HG02763 (cell line): ENCODE data around the gene CENPT.
A peak's percentile ranks its signal among the peaks of the same experiment; 100 is the strongest.

Experiments
- ATAC-seq: cut with Tn5 transposase; IDR thresholded peaks from one replicate; pipeline ENCODE4 v1.9.1; 2021; ENCODE audit warnings: mild to moderate bottlenecking, moderate library complexity; ENCODE audit not compliant: unreplicated experiment

The CENPT gene

DNA sequence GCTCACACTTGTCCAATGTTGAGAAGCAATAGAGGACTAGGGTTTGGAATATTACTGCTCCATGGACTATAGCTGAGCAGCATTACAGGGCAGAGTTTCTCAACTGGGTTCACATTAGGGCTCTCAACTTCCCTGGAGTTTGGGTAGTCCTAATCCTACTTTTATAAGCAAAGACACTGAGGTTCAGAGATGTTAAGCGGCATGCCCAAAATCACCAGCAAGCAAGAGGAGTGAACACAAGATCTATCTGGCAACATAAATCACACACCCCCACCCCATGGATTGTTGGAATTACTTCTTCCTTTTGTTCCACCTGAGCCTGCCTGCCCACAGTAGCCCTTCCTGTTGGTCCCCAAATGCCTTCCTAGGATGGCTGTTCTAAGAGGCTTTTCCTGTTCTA, 35.6 kb downstream of the CENPT start:
- no peak for ATAC-seq

DNA sequence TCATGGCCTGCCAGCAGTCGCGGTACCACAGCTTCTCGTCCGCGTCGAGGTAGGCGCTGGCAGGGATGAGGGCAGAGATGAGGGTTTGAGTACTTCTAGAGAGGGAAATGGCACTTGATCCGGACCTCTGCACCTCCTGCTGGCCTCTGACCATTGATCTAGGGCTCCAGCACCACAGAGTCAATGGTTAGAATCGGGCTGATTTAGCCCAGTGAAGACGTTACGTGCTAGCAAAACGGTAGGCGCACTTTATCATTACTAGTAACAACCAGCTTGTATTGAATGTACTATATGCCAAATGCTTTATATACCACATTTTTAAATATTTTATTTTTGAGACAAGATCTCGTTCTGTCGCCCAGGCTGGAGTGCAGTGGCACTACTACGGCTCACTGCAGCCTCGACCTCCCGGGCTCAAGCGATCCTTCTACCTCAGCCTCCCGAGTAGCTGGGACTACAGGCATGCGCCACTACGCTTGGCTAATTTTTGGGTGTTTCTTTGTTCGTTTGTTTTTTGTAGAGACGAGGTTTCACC, 40.3 kb downstream of the CENPT start:
- no peak for ATAC-seq

DNA sequence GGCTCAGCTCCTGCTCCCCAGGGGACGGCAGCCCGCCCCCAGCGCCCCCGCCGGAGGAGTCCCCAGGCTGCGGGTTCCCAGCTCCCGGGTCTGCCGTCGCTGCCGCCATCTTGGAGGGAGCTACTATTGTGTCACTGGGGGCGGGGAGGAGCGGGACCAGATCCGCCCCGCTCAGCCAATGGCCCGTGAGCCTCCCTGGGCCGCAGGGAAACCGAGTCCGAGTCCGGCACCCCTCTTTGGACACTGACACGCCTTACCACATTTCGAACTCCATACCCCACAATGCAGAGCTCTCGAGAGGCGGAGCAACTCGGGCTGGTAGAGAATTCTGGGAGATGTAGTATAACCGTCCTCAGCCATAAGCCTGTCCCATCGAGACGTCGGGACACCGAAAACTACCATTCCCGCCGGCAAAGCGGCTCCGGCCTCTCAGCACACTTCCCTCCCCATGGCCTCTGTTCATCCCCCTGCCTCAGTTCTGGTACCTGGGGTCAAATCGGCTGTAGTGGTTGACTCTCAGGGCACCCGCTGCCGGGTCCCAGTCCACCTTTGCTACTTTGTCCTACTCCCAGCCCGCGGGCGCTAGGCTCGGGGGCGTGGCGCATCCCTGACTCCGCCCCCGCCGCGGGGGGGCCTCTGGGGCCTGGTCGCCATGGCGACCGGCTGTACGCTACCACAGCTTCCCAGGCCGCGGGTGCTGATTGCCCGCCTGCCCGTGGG, 40.9 kb downstream of the CENPT start, which contains the start of the genes RANBP10 and TSNAXIP1:
Gene RANBP10 (minus strand): TSS at position 133 of the 720 bp plus-strand sequence. CDS start 24 bp downstream, at position 109.
Gene TSNAXIP1 (plus strand): TSS at position 462 of the 720 bp plus-strand sequence. CDS start 261 bp downstream, outside the sequence.
- ATAC-seq = peak; percentile 86

DNA sequence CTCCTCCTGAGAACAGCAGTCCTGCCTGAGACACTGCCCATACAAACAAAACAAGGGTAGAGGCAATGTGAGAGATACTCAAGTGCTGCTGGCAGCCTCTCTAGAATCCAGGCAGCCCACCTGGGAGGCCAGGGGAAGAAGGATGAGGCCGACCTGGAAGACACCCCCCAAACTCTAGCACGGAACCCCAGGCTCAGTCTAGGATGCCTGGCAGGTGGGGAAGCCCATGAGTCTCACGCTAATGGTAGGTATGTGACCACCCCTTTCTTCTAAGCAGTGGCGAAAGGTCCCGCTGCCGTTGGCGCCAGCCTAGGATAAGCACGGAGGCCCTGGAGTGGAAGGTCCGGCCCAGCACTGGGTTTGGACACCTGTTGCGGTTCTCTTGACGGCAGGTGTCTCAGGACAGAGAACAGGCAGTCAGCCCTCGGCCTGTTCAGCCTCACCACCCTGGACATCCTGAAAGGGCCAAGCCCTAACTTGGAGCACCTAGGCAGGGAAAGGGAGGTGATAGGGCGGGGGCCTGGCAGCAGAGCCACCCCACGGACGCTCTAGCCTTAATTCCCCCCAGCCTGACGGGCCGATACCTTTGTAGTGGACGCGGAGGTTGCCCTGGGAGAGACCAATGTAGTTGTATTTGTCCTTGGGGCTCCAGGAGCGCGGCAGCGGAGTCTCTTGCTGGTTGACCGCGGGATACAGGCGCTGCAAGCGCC, 41.6 kb downstream of the CENPT start:
- no peak for ATAC-seq

DNA sequence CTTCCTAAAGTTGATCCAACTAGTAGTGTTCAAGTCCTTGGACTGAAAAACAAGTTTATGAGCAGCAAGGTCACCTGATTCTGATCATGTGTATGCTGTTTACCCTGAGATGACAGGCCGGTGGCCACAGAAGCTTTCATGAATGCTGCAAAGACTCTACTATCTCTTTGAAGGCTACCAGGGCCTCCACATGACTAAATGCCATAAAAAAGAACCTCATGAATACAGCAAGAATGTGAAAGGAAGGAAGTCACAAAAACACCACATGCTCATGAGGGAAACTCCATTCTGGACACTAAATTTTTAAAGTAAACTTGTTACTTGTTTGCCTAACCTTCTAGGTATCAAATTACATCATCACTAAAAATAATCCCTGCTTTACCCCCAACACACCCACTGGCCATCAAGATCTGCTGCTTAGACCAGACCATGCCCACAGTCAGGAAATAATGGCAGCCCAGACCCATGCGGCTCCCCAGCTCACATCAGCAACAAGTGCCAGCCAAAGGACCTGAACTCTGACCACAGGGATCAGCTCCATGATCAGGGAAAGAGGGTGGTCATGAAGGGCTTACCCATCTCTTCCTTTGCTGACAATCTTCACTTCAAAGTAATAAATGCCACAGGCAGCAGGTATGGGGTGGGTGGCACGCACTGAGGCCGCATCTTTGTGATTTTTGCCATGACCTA, 42.5 kb downstream of the CENPT start:
- no peak for ATAC-seq

DNA sequence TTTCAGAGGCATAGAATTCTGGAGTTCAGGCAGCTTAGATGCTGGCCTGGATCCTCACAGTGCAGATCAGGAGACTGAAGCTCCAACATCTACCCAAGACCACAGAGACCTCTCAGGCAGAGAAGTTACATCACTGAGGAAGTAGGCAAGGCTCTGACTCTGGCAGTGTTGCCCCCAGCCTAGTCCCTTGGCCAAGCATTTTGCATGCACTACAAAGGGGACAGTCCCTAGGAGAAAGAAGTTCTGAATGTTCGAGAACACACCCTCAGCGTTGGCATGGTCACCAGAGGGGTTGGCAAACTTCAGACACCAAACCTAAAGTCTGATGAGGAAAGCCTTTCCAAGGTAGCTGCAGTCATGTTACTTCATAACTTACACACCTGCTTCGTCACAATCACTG, 43.6 kb downstream of the CENPT start:
- ATAC-seq = no peak

DNA sequence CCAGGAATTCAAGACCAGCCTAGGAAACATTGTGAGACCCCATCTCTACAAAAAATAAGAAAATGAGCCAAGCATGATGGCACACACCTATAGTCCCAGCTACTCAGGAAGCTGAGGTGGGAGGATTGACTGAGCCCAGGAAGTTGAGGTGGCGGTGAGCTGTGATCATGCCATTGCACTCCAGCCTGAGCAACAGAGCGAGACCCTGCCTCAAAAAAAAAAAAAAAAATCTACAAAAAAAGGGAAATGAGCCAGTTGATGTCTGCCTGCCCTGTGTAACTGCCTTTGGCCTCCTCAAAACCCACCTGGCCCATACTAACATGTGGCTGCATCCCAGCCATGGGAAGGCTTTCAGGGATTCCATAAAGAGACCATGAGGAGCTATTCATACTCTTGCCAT, 45.6 kb downstream of the CENPT start:
- ATAC-seq = no peak

DNA sequence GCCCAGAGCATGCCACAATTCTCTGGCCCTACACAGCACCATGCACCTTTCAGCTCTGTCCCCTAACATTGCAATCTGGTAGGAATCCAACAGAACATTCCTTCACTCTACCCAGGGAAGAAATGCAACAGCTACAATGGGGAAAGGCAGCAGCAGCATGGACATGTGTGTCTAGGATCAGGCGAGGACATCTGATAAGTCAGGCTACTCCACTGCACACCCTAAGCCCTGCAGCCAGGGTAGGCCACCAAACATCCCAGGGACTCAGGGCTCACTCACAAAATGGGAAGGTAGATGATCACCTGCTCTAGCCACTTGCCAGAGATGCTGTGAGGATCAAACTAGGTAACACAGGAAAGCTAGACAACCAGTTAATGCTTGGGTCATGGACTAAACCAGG, 46.3 kb downstream of the CENPT start:
- ATAC-seq = no peak

DNA sequence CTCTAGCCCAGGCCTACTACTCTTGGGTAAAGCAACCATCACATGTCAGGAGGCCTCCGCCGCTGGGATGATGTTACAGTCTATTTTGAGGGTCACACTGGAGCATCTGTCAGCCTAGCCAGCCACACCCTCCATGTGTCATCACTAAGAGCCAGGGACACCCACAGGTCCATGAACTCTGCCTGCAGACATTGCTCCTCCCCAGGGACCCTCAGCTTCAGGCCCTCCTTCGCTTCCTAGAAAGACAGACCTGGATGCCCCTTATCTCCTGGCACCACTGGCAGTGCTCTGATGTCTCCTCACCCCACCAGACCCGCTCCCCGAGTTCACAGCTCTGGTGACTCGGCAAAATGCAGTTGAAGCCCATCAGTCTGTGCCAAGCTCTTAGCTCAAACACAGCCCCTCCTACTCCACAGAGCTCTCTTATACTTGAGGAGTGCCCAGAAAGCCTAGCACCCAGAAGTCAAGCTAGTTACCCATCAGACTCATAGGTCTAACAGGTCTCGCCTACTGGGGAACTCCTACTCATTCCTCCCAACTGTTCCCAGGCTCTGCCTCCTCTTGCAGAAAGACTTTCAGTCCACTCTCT, 47.1 kb downstream of the CENPT start:
- no peak for ATAC-seq

DNA sequence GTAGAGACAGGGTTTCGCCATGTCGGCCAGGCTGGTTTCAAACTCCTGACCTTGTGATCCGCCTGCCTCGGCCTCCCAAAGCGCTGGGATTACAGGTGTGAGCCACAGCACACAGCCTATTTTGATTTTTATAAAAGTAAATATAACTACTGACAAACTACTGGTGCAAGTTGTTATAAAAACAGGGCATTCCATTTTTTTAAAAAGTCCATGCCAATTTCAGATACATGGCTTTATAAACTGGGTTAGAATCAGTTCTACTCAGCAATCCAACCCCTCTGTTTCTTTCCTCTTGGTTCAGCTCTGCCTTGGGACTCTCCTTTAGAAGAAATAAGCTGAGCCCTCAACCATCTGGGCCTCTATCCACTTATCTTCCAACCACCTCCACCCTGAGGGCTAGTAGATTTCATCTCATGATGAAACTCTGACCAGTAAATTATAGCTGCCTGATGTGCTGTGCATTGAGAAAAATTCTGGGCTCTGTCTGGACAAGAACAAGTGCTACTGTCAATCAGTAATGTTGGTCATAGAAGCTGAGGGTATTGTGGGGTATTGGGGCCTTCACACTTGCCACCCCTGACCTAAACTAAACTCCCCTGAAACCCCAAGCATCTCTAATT, 51.3 kb downstream of the CENPT start:
- no peak for ATAC-seq

DNA sequence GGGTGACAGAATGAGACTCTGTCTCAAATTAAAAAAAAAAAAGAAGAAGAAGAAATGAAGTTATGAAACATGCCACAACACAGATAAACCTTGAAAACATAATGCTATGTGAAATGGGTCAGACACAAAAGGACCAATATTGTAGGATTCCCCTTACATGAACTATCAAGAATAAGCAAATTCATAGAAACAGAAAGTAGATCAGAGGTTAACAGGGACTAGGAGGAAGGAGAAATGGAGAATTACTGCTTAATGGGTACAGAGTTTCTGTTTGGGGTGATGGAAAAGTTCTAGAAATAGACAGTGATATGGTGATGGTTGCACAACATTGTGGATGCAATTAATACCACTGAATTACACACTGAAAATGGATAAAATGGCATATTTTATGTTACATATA, 57.4 kb downstream of the CENPT start:
- ATAC-seq = no peak

DNA sequence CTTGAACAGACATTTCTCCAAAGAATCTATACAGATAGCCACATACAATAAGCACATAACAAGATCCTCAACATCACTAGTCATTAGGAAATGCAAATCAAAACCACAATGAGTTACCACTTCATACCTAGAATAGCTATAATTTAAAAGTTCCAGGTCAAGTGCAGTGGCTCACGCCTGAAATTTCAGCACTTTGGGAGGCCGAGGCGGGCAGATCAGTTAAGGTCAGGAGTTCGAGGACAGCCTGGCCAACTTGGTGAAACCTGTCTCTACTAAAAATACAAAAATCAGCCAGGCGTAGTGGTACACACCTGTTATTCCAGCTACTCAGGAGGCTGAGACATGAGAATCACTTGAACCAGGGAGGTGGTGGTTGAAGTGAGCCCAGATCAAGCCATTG, 61.0 kb downstream of the CENPT start:
- no peak for ATAC-seq

DNA sequence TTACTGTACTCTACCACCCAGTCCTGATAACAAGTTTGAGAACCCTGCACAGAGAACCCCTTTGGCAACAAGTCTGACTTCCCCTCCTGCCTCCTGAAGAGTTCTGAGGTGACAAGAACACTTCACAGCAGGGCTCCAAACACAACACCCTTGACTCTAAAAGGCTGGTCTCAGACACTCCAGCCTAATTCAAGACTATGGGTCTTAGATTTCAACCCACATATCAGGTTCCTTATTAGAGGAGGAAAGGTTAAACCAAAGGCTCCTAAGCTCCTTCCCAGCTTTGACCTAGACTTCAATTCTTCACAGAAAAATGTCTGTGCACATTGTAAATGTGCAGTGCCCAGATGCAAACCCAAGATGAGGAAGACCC, 64.2 kb downstream of the CENPT start:
- no peak for ATAC-seq

DNA sequence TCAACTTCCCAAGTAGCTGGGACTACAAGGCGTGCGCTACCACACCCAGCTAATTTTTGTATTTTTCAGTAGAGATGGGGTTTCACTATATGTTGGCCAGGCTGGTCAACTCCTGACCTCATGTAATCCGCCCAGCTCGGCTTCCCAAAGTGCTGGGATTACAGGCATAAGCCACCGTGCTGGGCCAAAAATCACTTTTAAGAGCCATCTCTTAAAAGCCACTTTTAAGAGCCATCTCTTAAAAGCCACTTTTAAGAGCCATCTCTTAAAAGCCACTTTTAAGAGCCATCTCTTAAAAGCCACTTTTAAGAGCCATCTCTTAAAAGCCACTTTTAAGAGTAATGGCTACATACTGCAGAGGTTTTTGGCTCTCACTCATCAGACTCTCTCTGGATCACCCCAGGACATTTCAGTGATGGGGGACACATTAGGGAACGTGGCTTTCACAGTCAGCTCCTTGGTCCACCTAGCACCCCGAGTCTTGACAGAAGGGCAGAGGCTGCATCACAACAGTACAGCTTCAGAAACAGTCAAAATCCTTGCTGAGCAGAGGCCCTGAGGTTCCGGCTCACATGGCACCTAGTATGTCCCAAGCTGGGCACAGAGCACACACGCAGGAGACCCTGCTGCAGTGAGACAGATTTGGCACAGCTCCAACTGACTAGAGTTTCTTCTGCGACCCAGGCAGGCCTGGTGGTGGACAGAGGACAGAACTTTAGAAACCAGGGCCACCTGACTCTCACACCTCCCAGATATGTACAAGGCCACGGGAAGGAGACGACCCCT, 64.7 kb downstream of the CENPT start:
- no peak for ATAC-seq

DNA sequence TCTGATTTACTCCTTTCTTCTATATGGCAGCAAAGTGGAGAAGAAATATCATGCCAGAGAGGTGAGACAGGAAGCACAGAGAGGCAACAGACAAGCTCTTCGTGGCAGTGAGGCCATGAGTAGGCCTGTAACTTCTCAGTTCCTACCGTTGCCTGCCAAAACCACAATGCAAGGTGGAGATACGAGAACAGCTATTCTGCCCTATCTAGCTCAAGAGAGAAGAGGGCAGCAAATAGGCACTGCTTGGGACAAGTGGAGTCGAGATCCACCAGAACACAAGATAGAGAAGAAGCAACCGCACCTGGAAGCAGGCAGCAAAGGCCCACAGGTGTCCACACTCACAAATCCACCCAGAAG, 66.0 kb downstream of the CENPT start:
- no peak for ATAC-seq

DNA sequence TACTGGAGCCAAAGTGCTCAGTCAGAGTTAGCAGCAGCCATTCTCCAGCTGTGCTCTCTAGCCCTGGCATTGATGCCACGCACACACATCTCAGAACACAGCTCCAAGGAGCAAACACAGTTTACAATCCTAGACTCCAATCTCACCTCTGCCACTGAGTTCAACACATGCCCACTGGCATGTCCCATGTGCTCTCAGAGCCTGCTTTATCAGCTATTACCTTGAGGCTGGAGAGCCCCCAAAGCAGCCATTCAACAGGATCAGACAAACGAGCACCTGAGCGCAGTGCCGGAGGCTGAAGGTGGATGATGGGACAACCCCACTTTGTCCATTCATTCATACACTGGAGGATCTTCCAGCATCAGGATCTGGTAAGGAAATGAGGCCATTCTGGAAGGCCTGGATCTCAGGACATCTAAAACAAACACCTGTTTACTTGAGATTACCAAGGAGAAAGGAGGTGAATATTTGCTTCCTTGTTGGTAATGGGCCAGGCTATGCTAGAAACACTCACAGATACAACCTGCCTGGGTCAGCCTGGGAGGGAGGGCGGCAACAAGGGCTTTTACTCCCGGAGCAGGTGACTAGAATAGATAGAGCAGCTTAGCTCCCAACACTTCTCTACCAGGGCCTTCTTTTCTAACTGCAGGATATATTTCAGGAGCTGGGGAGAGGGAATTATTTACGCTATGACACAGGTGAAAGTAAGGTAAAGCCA, 66.5 kb downstream of the CENPT start:
- ATAC-seq = no peak

DNA sequence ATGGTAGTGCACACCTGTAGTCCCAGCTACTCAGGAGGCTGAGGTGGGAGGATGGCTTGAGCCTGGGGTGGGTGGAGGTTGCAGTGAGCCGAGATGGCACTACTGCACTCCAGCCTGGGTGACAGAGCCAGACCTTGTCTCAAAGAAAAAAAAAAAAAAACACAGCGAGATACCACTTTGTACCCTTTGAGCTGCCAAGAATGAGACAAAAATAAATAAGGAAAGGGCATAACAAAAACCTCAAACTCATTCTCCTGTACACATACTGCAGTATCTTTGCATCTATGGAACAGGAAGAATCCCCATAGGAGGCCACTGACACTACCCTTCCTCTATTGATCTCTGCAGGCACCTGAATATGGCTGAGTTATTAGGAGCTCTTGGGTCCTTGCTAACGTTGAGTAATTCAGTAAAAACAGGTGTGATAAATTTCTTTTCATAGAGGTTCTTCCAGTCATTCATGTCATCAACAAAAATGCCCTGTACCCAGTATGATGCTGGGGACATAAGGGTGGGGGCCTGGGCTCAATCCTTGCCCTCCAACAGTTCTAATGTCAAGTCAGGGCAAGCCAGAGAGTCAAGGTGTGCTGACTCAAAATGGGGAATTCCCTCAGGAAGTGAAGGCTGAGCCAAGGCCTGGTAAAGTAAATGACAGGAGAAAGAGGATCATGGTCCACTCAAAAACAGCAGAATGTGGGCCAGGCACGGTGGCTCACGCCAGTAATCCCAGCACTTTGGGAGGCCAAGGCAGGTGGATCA, 68.1 kb downstream of the CENPT start:
- no peak for ATAC-seq
